Upper lobe of right lung (tissue), 1 donor: ENCODE measurements around the gene TICAM1. TPM values are rescaled to one million over a fixed set of nuclear protein-coding genes. Genes with fewer than 3 reads are reported as not detected.

Experiments
- ATAC-seq: fragments of 200-7000 bp; cut with Tn5 transposase; one replicate; pipeline ENCODE4 v1.9.1; 2020; ENCODE audit warnings: mild to moderate bottlenecking, moderate library complexity
- DNase-seq: peaks from one replicate; pipeline ENCODE4 v3.0.0-alpha.2; 2020
- H3K27ac ChIP-seq: fragments of 200-600 bp; one replicate; pipeline ENCODE4 v1.8.0; 2022
- H3K27me3 ChIP-seq: fragments of 200-600 bp; one replicate; pipeline ENCODE4 v1.8.0; 2022; ENCODE audit warnings: mild to moderate bottlenecking
- H3K36me3 ChIP-seq: fragments of 200-600 bp; one replicate; pipeline ENCODE4 v1.8.0; 2022
- H3K4me1 ChIP-seq: fragments of 200-600 bp; one replicate; pipeline ENCODE4 v1.8.0; 2022
- H3K4me3 ChIP-seq: fragments of 200-600 bp; one replicate; pipeline ENCODE4 v1.8.0; 2022; ENCODE audit warnings: mild to moderate bottlenecking
- H3K9me3 ChIP-seq: fragments of 200-600 bp; one replicate; pipeline ENCODE4 v1.8.0; 2022
- CTCF ChIP-seq: fragments of 200-600 bp; IDR thresholded peaks from one replicate; pipeline ENCODE4 v1.8.0; 2022; ENCODE audit warnings: antibody characterized with exemption
- intact Hi-C: fragments of 100-400 bp; cut with DNase I; formaldehyde crosslinking; loops from one replicate; pipeline ENCODE4 v1.11.0; 2022
- total RNA-seq: library from RNA; stranded (reverse); fragmentation: NEBNext Ultra II Directional; extraction: Animal tissue kit (Norgen Biotek cat#: 25700); gene quantifications from one replicate; pipeline ENCODE4 v1.2.1, GENCODE V29; 2021
- donor health status: DM: no; HTN: yes; CAD: no; lungs with severe emphysema.

TICAM1 gene
- total RNA-seq, 1 donor from 2014 or later, result 16.6 TPM

GRCh38 chr19:4821265-4821664, 10.2 kb downstream of the TICAM1 start:
- no peak for DNase-seq
- Histone ChIP-seq H3K9me3 (no peaks in the 10 kb centered on the region), H3K4me1 (no peaks in the 10 kb centered on the region), H3K36me3 (peaks cover 11% of the 10 kb centered on the region), H3K27me3 (no peaks in the 10 kb centered on the region), H3K4me3 (no peak overlapping the region), H3K27ac (no peak overlapping the region)
- no peak for ATAC-seq
- intact Hi-C loops, result no loop called here
- TF ChIP-seq CTCF, result no peak

- no peaks in the 10 kb centered on the region for H3K9me3 ChIP-seq
- intact Hi-C loops, result no loop called here
- H3K4me3 ChIP-seq, result no peak overlapping the region
- no peaks in the 10 kb centered on the region for H3K27me3 ChIP-seq
- H3K27ac ChIP-seq, result no peak overlapping the region
- no peak for DNase-seq
- ATAC-seq, result no peak
- H3K36me3 ChIP-seq, result peaks cover 11% of the 10 kb centered on the region
- H3K4me1 ChIP-seq, result peaks cover 13% of the 10 kb centered on the region
- TF ChIP-seq CTCF, result no peak
Observed at GRCh38 chr19:4817467-4818277, 13.8 kb downstream of the TICAM1 start.

GRCh38 chr19:4816950-4817278, 14.6 kb downstream of the TICAM1 start:
- no peak for TF ChIP-seq CTCF
- DNase-seq (no peak), ATAC-seq (no peak)
- Histone ChIP-seq H3K4me3 (no peak overlapping the region), H3K36me3 (peaks cover 11% of the 10 kb centered on the region), H3K4me1 (peaks cover 16% of the 10 kb centered on the region), H3K27me3 (no peaks in the 10 kb centered on the region), H3K27ac (no peak overlapping the region), H3K9me3 (no peaks in the 10 kb centered on the region)
- intact Hi-C loops, result no loop called here

GRCh38 chr19:4816202-4816949, 15.1 kb downstream of the TICAM1 start:
- Histone ChIP-seq H3K27ac (peak overlapping the region; percentile 76), H3K36me3 (peaks cover 11% of the 10 kb centered on the region), H3K27me3 (no peaks in the 10 kb centered on the region), H3K9me3 (no peaks in the 10 kb centered on the region), H3K4me3 (no peak overlapping the region), H3K4me1 (peaks cover 16% of the 10 kb centered on the region)
- intact Hi-C loops, result no loop called here
- ATAC-seq, result no peak
- DNase-seq, result no peak
- no peak for TF ChIP-seq CTCF

- no peak for TF ChIP-seq CTCF
- H3K27ac ChIP-seq, result peak overlapping the region; percentile 76
- no peaks in the 10 kb centered on the region for H3K9me3 ChIP-seq
- peak overlapping the region; percentile 35 for H3K4me3 ChIP-seq
- peaks cover 11% of the 10 kb centered on the region for H3K36me3 ChIP-seq
- peaks cover 16% of the 10 kb centered on the region for H3K4me1 ChIP-seq
- ATAC-seq, result peak; percentile 93
- no peaks in the 10 kb centered on the region for H3K27me3 ChIP-seq
- intact Hi-C loops, result no loop called here
- DNase-seq, result peak; percentile 90
Observed at GRCh38 chr19:4815426-4816201, 15.9 kb downstream of the TICAM1 start.
